Right lung (tissue), 5 donors: Measurements from ENCODE around the gene RPE. TPM values are rescaled to one million over a fixed set of nuclear protein-coding genes. Genes with fewer than 3 reads are reported as not detected.

Source experiments
- polyA plus RNA-seq, 5 donors: library from polyadenylated mRNA; unstranded; fragments of 120-200 nt; gene quantifications; one replicate each; pipeline versions ENCODE4 v1.2.1 to v1.2.3, GENCODE V29; 2013; ENCODE audit warnings: inconsistent platforms in 1 of 5, low replicate concordance in 1 of 5; ENCODE audit not compliant: insufficient read length in 5 of 5, insufficient read depth in 1 of 5

RPE gene
- polyA plus RNA-seq, 5 donors: 44.1 to 65.4 (median 60.5) TPM

Other genes with a start within 250 kb of the RPE start
- 1 to 10 TPM in 4 of 5 donors, under 1 TPM in 1; 0.56 to 1.9 (median 1.6) TPM for gene UNC80, start 230.8 kb upstream of the RPE start, polyA plus RNA-seq
- 10 to 100 TPM; 31.5 to 54.9 (median 51.1) TPM for gene KANSL1L, start 168.8 kb downstream of the RPE start, polyA plus RNA-seq
- 10 to 100 TPM; 11.0 to 25.7 (median 18.1) TPM for gene ACADL, start 222.8 kb downstream of the RPE start, polyA plus RNA-seq